Activated T-cell treated with anti-CD3 and anti-CD28 coated beads for 24 hours (primary cell): ENCODE results near the gene MACO1.
A peak's percentile ranks its signal among the peaks of the same experiment; 100 is the strongest.

ENCODE experiments used
- DNase-seq: peaks from one replicate; pipeline ENCODE4 v3.0.0-alpha.2; 2020; ENCODE audit warnings: low read depth

The MACO1 gene

GRCh38 chr1:25543425-25544242, 112.9 kb downstream of the MACO1 start, which contains the start of gene LDLRAP1:
Gene LDLRAP1 (plus strand): TSS chr1:25543606. CDS start chr1:25543699, 93 bp downstream.
- DNase-seq = peak; percentile 51

GRCh38 chr1:25544243-25544764, 113.6 kb downstream of the MACO1 start:
- no peak for DNase-seq

- DNase-seq = no peak
These were observed 114.1 kb downstream of the MACO1 start for GRCh38 chr1:25544819-25545218.

GRCh38 chr1:25545767-25546166, 115.1 kb downstream of the MACO1 start:
- no peak for DNase-seq

GRCh38 chr1:25546193-25546592, 115.5 kb downstream of the MACO1 start:
- no peak for DNase-seq

- DNase-seq = no peak
These were observed 117.9 kb downstream of the MACO1 start for GRCh38 chr1:25548601-25549000.

- DNase-seq = peak; percentile 80
These were observed 118.8 kb downstream of the MACO1 start for GRCh38 chr1:25549273-25550154.
